ENCODE measurements around the gene BPIFB2.

BPIFB2 gene

GRCh38 chr20:33004141-33004751 lies 3.3 kb upstream of the BPIFB2 start, which contains the start of gene SUN5:
TSS of gene SUN5 (minus strand) at chr20:33004433. CDS start at chr20:33004340, 93 bp downstream.
- no peaks in the 10 kb centered on the region for H3K27me3 ChIP-seq (ENCODE audit: control insufficient read depth, insufficient read depth, low read length)
- no peak within 1 kb of the TSS for H3K4me3 ChIP-seq (ENCODE audit: low read length)
- H3K27ac ChIP-seq (ENCODE audit: low read length) = no peak within 1 kb of the TSS
- H3K36me3 ChIP-seq (ENCODE audit: control insufficient read depth, low read depth, low read length) = no peaks in the 10 kb centered on the region
- H3K4me1 ChIP-seq (ENCODE audit: control insufficient read depth, low read depth, low read length) = no peaks in the 10 kb centered on the region
- no peak within 1 kb of the TSS for H3K9ac ChIP-seq (ENCODE audit: low read length)
- H3K9me3 ChIP-seq (ENCODE audit: control insufficient read depth, low read depth, low read length) = no peaks in the 10 kb centered on the region

DNA sequence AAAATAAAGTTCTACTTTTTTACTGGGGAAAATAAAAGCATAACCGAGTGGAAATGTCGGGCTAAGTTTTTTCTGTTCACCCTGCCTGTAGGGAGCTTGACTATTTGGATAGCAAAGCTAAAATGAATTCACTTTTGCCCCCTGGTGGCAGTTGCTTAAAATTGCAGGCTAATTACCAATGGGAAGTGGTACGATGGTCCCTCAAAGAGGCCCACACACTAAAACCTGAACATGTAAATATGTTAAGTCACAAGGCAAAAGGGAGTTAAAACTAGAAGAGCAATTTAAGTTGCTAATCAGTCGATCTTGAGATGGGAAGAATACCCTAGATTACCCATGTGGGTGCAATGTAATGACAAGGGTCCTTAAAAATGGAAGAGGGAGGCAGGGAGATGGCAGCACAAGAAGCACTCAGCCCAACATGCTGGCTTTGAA lies 2.4 kb upstream of the BPIFB2 start:
- Histone ChIP-seq H3K27ac (ENCODE audit: low read length) (no peak overlapping the region), H3K4me3 (ENCODE audit: low read length) (no peak overlapping the region), H3K36me3 (ENCODE audit: control insufficient read depth, low read depth, low read length) (no peaks in the 10 kb centered on the region), H3K27me3 (ENCODE audit: control insufficient read depth, insufficient read depth, low read length) (no peaks in the 10 kb centered on the region), H3K9me3 (ENCODE audit: control insufficient read depth, low read depth, low read length) (no peaks in the 10 kb centered on the region), H3K4me1 (ENCODE audit: control insufficient read depth, low read depth, low read length) (no peaks in the 10 kb centered on the region), H3K9ac (ENCODE audit: low read length) (no peak overlapping the region)

DNA sequence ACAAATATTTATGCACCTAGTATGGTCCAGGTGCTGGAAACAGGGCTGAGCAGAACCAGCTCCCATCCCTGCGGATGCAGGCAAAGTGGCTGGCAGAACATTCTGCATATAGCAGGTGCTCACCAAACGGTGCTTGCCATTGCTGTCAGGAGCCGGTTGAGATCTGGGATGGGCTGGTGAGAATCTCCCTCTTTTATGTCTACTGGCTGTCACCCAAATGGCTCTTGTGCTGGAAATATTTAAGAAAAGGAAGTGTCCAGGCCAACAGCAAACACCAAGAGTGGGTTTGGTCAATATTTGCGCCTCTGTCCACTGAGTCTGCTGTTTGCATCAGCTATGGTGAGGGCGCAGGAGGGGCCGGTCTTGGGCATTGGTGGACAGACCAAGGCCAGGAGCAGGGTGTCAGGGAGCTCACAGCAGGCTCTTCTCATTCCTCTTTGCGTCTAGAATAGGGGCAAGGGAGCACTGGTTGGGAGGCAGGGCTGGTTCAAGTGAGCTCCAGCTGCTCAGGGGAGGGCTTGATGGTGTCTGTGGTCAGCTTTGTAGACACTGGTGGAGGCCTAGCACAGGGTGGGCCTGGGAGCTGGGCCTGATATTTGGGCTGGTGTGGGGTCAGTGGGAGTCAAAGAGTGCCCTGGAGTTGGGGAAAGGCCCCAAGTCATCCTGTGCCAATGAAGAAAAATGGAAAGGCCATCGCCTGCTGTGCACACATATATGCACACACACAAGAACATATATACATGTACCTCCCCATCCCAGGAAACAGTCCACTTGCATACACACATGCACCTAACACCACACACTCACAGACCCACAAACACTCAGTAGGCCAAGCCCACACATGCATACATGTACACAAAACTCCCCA lies 1.4 kb upstream of the BPIFB2 start:
- Histone ChIP-seq H3K36me3 (ENCODE audit: control insufficient read depth, low read depth, low read length) (no peaks in the 10 kb centered on the region), H3K4me3 (ENCODE audit: low read length) (no peak overlapping the region), H3K9ac (ENCODE audit: low read length) (no peak overlapping the region), H3K27ac (ENCODE audit: low read length) (no peak overlapping the region), H3K9me3 (ENCODE audit: control insufficient read depth, low read depth, low read length) (no peaks in the 10 kb centered on the region), H3K4me1 (ENCODE audit: control insufficient read depth, low read depth, low read length) (no peaks in the 10 kb centered on the region), H3K27me3 (ENCODE audit: control insufficient read depth, insufficient read depth, low read length) (no peaks in the 10 kb centered on the region)

DNA sequence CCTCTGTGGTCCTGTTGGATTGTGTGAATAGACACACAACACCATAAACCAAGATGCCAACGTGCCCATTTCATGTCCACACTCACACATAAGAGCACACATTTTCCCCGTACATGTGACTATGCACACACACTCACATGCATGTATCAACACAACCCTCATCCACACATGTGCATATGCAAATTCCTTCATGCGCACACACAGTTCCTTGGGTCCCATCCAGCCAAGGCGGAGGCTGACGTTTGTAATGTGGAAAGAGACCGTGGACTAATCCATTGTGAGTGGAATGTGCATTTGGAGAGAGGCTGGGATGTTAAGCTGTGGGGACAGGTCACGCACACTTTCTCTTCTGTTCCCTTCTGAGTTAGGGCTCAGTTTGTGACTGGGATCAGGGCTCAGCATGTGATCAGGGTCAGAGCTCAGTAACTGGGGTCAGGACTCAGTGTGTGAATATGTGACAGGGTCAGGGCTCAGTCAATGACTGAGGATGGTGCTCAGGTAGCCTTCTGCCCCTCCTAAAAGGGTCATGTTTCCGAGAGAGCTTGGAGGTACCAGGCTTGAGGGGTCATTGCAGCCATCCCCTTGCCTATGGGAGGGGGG lies 628 bp upstream of the BPIFB2 start:
- Histone ChIP-seq H3K4me3 (ENCODE audit: low read length) (no peak overlapping the region), H3K27ac (ENCODE audit: low read length) (no peak overlapping the region), H3K9ac (ENCODE audit: low read length) (no peak overlapping the region), H3K9me3 (ENCODE audit: control insufficient read depth, low read depth, low read length) (no peaks in the 10 kb centered on the region), H3K36me3 (ENCODE audit: control insufficient read depth, low read depth, low read length) (no peaks in the 10 kb centered on the region), H3K27me3 (ENCODE audit: control insufficient read depth, insufficient read depth, low read length) (no peaks in the 10 kb centered on the region), H3K4me1 (ENCODE audit: control insufficient read depth, low read depth, low read length) (no peaks in the 10 kb centered on the region)

- Histone ChIP-seq H3K36me3 (ENCODE audit: control insufficient read depth, low read depth, low read length) (no peaks in the 10 kb centered on the region), H3K27me3 (ENCODE audit: control insufficient read depth, insufficient read depth, low read length) (no peaks in the 10 kb centered on the region), H3K4me3 (ENCODE audit: low read length) (no peak overlapping the region), H3K9ac (ENCODE audit: low read length) (no peak overlapping the region), H3K27ac (ENCODE audit: low read length) (no peak overlapping the region), H3K4me1 (ENCODE audit: control insufficient read depth, low read depth, low read length) (no peaks in the 10 kb centered on the region), H3K9me3 (ENCODE audit: control insufficient read depth, low read depth, low read length) (no peaks in the 10 kb centered on the region)
Measured at GRCh38 chr20:33008336-33009213, 1.1 kb downstream of the BPIFB2 start.

DNA sequence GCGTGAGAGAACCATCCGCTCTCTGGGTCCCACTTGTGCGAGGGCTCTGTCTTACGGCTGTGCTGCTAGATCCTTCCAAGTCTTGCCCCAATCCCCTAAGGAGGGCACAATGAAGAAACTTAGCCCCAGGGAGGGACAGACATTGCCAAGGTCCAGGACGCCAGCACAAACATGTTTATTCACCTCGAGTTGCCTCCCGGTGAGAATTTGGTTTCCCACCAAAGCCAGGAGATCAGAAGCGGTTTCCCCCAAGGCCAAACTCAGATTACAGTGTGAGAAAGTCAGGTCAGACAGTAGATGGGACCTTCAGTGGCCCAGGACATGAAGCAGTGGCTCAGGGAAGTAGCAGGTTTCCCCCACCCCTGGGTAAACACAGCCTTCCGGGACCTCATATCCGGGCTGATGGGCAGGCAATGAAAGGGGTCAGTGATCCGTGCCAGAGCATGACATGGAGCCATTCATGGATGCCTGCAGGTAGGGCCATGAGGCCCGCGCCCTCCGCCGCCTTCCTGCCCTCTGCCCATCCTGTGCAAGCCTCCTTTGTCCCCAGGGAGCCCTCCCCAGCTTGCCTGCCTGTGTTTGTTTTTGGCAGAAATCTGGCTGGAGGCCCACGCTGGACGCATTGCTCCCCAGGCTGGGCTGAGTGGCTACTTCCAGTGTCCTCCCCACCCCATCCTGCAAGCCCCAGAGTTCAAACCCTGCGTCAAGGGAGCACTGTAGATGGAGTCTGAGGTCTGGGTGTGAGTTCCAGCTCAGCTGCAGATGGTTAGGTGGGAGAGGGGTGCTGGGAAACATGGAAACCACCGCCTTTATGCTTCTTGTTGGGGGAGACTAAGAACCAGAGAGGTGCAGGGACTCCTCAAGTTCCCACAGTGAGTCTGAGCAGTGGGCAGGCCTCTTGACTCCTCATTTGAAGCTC lies 2.0 kb downstream of the BPIFB2 start:
- Histone ChIP-seq H3K27me3 (ENCODE audit: control insufficient read depth, insufficient read depth, low read length) (no peaks in the 10 kb centered on the region), H3K27ac (ENCODE audit: low read length) (no peak overlapping the region), H3K9ac (ENCODE audit: low read length) (no peak overlapping the region), H3K9me3 (ENCODE audit: control insufficient read depth, low read depth, low read length) (no peaks in the 10 kb centered on the region), H3K4me1 (ENCODE audit: control insufficient read depth, low read depth, low read length) (no peaks in the 10 kb centered on the region), H3K4me3 (ENCODE audit: low read length) (no peak overlapping the region), H3K36me3 (ENCODE audit: control insufficient read depth, low read depth, low read length) (no peaks in the 10 kb centered on the region)

GRCh38 chr20:33010133-33010504 lies 2.6 kb downstream of the BPIFB2 start:
- H3K27me3 ChIP-seq (ENCODE audit: control insufficient read depth, insufficient read depth, low read length) = no peaks in the 10 kb centered on the region
- no peaks in the 10 kb centered on the region for H3K9me3 ChIP-seq (ENCODE audit: control insufficient read depth, low read depth, low read length)
- no peak overlapping the region for H3K27ac ChIP-seq (ENCODE audit: low read length)
- no peak overlapping the region for H3K4me3 ChIP-seq (ENCODE audit: low read length)
- no peak overlapping the region for H3K9ac ChIP-seq (ENCODE audit: low read length)
- H3K36me3 ChIP-seq (ENCODE audit: control insufficient read depth, low read depth, low read length) = no peaks in the 10 kb centered on the region
- H3K4me1 ChIP-seq (ENCODE audit: control insufficient read depth, low read depth, low read length) = no peaks in the 10 kb centered on the region

- Histone ChIP-seq H3K4me1 (ENCODE audit: control insufficient read depth, low read depth, low read length) (no peaks in the 10 kb centered on the region), H3K27me3 (ENCODE audit: control insufficient read depth, insufficient read depth, low read length) (no peaks in the 10 kb centered on the region), H3K9me3 (ENCODE audit: control insufficient read depth, low read depth, low read length) (no peaks in the 10 kb centered on the region), H3K9ac (ENCODE audit: low read length) (no peak overlapping the region), H3K4me3 (ENCODE audit: low read length) (no peak overlapping the region), H3K27ac (ENCODE audit: low read length) (no peak overlapping the region), H3K36me3 (ENCODE audit: control insufficient read depth, low read depth, low read length) (no peaks in the 10 kb centered on the region)
Measured at GRCh38 chr20:33010674-33011449, 3.4 kb downstream of the BPIFB2 start.

GRCh38 chr20:33012327-33013189 lies 5.1 kb downstream of the BPIFB2 start:
- Histone ChIP-seq H3K4me3 (ENCODE audit: low read length) (no peak overlapping the region), H3K36me3 (ENCODE audit: control insufficient read depth, low read depth, low read length) (no peaks in the 10 kb centered on the region), H3K9me3 (ENCODE audit: control insufficient read depth, low read depth, low read length) (no peaks in the 10 kb centered on the region), H3K27me3 (ENCODE audit: control insufficient read depth, insufficient read depth, low read length) (no peaks in the 10 kb centered on the region), H3K9ac (ENCODE audit: low read length) (no peak overlapping the region), H3K4me1 (ENCODE audit: control insufficient read depth, low read depth, low read length) (no peaks in the 10 kb centered on the region), H3K27ac (ENCODE audit: low read length) (no peak overlapping the region)

All from iPS-18a (cell line).